Ovary (tissue), 3 donors: ENCODE measurements around the gene PPP2R2C.

Experiments used
- POLR2A ChIP-seq: fragments of 450-650 bp; IDR thresholded peaks from one replicate; pipeline ENCODE4 v1.6.1; 2017; ENCODE audit warnings: antibody characterized with exemption, mild to moderate bottlenecking, moderate library complexity
- TF ChIP-seq, protein P1 (sequence below), 3 donors: fragments of 450-650 bp in 2 of 3; fragments of 200-600 bp in 1 of 3; IDR thresholded peaks; one replicate each; pipeline versions ENCODE4 v1.5.1 to v1.8.0; 2016 to 2022; ENCODE audit warnings: antibody characterized with exemption in 3 of 3, mild to moderate bottlenecking in 1 of 3
- donor health status: DM: no; HTN: no; CAD: no.

DNA sequence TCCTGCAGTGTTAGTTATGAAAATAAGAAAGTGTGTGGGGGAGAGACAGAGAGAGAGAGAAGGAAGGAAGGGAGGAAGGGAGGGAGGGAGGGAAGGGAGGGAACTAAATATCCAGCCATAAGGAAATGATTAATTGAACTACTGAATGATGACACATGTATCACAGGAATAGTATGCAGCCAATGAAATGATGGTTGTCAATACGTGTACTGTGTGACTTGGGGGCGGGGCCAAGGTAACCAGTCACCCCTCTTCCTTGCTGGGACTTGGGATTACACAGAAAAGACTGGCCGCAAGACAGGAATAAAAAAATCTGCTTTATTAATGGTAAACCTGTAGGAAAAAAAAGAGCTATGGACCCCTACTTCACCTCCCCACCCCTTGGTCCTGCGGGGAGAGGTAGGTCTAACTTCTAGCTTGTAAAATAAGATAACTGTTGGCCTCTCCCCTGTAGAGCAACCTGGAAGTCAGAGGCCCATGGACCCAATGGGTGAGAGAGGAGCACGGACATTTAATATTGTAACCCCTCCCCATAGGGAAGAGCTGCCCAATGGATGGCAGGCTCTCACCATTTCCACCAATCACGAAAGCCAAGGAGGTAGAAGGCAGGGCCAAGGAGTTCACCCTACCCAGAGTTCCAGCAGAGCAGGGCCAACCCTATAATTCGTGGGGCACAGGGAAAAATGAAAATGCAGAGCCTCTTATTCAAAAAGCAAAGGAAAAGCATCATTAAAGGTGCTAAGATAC is 7.4 kb downstream of the PPP2R2C start:
- TF ChIP-seq, protein P1, sequence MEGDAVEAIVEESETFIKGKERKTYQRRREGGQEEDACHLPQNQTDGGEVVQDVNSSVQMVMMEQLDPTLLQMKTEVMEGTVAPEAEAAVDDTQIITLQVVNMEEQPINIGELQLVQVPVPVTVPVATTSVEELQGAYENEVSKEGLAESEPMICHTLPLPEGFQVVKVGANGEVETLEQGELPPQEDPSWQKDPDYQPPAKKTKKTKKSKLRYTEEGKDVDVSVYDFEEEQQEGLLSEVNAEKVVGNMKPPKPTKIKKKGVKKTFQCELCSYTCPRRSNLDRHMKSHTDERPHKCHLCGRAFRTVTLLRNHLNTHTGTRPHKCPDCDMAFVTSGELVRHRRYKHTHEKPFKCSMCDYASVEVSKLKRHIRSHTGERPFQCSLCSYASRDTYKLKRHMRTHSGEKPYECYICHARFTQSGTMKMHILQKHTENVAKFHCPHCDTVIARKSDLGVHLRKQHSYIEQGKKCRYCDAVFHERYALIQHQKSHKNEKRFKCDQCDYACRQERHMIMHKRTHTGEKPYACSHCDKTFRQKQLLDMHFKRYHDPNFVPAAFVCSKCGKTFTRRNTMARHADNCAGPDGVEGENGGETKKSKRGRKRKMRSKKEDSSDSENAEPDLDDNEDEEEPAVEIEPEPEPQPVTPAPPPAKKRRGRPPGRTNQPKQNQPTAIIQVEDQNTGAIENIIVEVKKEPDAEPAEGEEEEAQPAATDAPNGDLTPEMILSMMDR (IDR thresholded peaks at IDR 0.05) = no peak
- TF ChIP-seq POLR2A = no peak
